ENCODE data around the gene HS3ST2.
"Not testable (repeated sequence)": the region's sequence is repeated elsewhere in the genome, so short reads cannot be mapped to it uniquely, and the experiment has no call there.

The HS3ST2 gene

GRCh38 chr16:22813223-22813947 lies 577 bp upstream of the HS3ST2 start:
- peak in 1 of 5 experiments; percentile 31 for DNase-seq

DNA sequence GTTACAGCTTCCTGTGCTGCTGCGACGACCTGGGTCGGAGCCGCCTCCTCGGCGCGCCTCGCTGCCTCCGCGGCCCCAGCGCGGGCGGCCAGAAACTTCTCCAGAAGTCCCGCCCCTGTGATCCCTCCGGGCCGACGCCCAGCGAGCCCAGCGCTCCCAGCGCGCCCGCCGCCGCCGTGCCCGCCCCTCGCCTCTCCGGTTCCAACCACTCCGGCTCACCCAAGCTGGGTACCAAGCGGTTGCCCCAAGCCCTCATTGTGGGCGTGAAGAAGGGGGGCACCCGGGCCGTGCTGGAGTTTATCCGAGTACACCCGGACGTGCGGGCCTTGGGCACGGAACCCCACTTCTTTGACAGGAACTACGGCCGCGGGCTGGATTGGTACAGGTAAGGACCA lies 746 bp downstream of the HS3ST2 start:
- DNase-seq: no peak

- DNase-seq: no peak
Observed at GRCh38 chr16:22815863-22816262, 1.9 kb downstream of the HS3ST2 start.

DNA sequence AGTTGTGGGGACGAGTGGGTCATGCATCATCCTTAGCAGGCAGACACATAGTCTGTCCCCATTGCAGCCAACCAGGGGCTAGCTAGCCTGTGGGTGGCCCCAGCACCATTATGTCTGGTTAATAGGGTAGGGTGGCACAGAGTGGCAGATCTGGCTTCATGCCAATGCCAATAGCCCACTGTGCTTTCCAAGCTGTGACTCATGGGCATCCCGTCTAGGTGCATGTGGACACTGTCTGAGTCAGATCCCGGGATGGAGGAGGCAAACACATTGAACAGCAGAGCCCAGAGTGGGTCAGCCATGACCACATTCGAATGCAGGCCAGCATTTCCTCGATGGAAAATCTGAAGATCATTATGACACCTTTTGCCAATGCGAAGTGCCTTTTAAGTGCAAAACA lies 2.5 kb downstream of the HS3ST2 start:
- no peak for DNase-seq

- not testable (repeated sequence) for DNase-seq
Observed at GRCh38 chr16:22818736-22819135, 4.8 kb downstream of the HS3ST2 start.

- DNase-seq: no peak
Observed at GRCh38 chr16:22838681-22839080, 24.7 kb downstream of the HS3ST2 start.

GRCh38 chr16:22842031-22842430 lies 28.1 kb downstream of the HS3ST2 start:
- not testable (repeated sequence) for DNase-seq

- DNase-seq: no peak
Observed at GRCh38 chr16:22843122-22843521, 29.2 kb downstream of the HS3ST2 start.

DNA sequence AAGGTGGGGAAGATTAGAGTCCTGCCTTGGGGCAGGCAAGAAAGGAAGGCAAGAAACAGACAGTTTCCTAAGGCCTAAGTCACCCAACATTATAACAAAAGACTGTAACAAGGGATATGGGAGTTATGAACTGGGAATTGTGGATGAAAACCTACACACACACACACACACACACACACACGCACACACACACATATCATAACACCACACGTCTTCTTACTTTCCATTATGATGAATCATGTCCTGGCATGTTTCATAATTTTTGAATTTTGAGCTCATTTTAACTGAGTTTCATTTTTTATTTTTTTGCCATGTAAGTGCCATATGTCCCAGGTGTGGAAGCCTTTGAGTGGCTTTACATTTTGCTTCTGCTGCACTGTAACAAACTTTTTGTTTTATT lies 29.9 kb downstream of the HS3ST2 start:
- DNase-seq: no peak

DNA sequence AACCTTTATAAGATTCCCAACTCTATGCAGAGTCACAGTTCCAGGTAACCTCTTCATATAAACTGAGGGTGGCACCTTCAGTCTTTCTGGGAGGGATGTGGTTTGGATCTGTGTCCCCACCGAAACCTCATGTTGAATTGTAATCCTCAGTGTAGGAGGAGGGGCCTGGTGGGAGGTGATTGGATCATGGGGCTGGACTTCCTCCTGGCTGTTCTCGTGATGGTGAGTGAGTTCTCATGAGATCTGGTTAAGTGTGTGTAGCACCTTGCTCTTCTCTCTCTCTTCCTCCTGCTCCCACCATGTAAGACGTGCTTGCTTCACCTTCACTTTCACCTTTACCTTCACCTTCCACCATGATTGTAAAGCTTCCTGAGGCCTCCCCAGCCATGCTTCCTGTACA lies 30.5 kb downstream of the HS3ST2 start:
- DNase-seq: peak in 1 of 5 experiments; percentile 3

- no peak for DNase-seq
Observed at GRCh38 chr16:22847100-22847499, 33.1 kb downstream of the HS3ST2 start.

- DNase-seq: no peak
Observed at GRCh38 chr16:22847690-22848089, 33.7 kb downstream of the HS3ST2 start.

DNA sequence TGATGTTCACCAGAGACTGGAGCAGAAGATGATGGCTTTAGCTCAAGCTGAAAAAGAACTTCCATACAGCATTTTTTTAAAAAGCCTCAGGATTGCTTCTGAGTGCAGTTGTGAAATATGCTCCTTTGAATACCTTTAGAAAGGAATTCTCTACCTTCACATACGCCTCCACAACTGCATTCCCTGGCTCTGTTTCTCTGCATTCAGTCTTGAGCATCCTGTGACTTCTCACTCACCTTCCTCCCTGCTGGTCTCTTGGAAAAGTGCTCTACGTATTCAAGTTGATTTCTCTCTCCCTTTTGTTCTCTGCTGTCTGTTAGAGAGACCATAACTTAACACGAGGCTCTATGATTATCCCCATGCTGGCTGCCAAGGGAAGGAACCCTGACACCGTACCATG lies 34.5 kb downstream of the HS3ST2 start:
- DNase-seq: no peak

DNA sequence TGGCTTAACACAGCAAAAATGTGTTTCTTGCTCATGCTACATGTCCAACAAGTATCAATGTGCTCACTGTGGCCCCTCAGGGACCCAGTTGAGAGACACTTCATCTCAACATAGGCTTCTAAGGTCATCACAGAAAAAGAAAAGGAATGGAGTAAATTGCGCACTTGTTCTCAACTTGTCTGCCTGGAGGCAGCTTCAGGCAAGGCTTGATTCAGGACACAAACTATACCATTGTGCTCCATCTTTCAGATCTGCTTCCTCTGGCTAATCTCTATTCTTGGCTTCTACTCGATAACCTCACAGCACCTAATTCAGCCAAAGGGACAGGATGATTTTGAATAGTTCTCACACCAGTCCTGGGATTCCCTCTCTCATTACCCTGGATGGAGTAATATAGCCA lies 35.6 kb downstream of the HS3ST2 start:
- DNase-seq: no peak

GRCh38 chr16:22855231-22855630 lies 41.3 kb downstream of the HS3ST2 start:
- no peak for DNase-seq

GRCh38 chr16:22857296-22858025 lies 43.5 kb downstream of the HS3ST2 start:
- no peak for DNase-seq

DNA sequence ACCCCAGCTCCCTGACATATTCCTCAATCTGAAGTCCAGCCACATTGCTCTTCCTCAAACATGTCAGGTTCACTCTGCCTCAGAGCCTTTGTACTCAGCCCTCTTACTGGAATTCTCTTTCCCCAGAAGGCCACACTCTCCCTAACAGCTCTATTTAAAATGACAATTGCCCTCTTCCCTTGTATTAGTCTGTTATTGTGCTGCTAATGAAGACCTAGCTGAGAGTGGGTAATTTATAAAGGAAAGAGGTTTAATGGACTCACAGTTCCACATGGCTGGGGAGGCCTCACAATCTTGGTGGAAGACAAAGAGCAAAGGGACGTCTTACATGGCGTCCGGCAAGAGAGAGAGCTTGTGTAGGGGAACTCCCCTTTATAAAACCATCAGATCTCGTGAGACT lies 46.0 kb downstream of the HS3ST2 start:
- no peak for DNase-seq

- no peak for DNase-seq
Observed at GRCh38 chr16:22861580-22861979, 47.6 kb downstream of the HS3ST2 start.

GRCh38 chr16:22862046-22862445 lies 48.1 kb downstream of the HS3ST2 start:
- no peak for DNase-seq

DNA sequence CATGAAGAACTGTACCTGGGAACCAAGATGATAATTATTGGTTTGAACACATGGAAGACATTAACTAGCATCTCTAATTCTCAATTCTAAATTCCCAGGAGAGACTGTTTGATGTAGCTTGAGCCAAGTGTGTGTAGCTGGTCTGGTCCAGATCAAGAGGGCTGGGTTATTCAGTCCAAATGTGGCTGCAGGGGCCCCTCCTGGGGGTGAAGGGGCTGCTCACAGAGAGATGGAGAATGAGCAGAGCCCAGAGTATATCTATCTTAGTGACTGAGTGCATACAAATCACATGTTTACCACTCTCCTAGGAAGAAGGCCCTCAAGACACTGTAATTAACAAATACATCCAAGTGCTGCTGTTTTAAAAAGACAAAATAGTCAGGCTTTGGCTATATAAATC lies 50.4 kb downstream of the HS3ST2 start:
- DNase-seq: no peak

DNA sequence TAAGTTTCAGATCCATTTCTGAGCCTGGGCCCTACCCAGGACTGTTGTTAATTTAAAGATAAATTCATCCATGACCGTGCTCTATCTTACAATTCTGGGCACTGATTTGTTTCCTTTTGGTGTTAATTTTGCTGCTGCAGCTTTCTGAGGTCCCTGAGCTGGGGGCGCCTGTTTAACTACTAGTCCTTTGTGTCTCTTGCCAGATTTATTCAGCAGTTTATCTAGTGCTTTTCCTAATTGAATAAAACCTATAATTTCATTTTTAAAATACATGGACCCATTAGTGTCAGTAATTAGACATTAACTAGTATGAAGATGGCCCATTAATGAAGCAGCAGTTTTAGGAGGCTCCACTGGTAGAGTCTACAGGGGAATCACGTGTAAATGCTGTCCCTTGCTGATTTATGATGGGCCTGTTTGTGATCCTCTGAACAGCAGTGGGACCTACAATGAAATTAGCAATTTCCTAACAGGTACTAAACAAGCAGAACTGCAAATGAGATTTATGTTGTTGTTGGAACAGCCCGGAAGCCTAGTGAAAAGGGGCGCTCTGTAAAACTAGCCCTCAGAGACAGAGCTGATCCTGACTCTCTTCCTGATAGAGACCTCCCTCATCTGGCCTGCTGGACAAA lies 54.7 kb downstream of the HS3ST2 start:
- DNase-seq: no peak

- no peak for DNase-seq
Observed at GRCh38 chr16:22871861-22872260, 57.9 kb downstream of the HS3ST2 start.

DNA sequence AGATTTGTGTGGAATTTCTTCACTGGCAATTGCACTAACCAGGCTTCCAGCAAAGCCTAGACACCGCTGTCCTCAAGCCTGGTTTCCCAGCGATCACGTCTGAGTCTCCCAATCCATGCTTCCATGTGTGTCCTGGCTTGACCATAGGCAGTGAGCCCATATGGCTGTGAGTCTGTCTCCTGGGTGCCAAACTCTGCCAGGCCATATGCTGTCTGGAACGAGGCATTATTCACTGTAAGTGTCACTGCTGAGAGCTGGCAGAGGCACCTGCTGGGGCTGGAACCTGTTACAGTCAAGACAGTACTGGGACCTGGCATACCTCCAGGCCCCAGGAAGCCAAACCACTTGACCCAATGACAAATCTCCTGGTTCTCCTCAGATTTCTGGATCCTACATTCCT lies 60.4 kb downstream of the HS3ST2 start:
- DNase-seq: no peak

GRCh38 chr16:22878955-22879354 lies 65.0 kb downstream of the HS3ST2 start:
- DNase-seq: no peak

All from T-helper 2 cell (primary cell).